Measurements from ENCODE around the gene PIP4K2B. TPM values are rescaled to one million over a fixed set of nuclear protein-coding genes. Genes with fewer than 3 reads are reported as not detected.

The PIP4K2B gene
- total RNA-seq, 1 experiment from 2014 or later, result 25.5 TPM

DNA sequence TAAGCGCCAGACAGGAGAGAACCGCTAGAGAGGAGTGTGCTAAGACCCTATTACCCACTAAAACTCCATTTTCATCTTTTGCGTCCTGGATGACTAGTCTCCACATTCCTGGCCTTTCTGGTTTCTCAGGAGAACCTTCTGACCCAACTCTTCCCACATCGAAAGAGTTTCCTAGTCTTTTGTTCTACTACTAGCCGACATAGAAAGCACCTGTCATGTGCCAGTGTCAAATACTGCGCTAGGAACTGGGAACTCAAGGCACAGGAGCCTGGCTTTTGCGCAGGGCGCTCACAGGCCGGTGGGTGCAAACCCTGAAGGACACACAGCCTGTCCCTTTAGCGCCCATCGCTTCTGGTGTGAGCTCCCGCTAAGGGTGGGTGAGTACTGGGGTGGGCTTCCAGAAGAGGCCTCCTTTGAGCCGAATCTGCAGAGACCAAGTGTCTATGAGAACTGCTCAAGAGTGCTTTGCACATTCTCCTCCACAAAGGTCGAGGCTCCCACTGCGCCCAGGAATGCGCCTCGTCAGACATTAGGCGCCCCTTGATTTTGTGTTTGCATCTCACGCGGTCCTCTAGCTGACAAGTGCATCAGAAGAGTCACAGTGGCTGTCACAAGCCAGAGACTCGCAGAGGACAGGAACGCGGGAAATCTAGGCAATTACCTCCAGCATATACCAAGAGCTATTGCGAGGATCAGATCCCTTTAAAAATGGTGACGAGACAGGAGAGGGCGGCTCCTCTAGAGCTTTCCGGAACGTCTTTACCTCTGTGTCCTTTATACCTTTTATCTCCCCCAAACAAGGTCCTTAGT lies 48.8 kb downstream of the PIP4K2B start:
- POLR2A ChIA-PET (ENCODE audit: unreplicated experiment), result no interaction called here
- H3K9ac ChIP-seq (ENCODE audit: low read length), result peak overlapping the region; percentile 62
- H4K20me1 ChIP-seq (ENCODE audit: low read length), result 0 out of 2 replicates have a peak, but pooled peaks cover 4% of the 10 kb centered on the region
- H3K4me2 ChIP-seq (ENCODE audit: low read length), result peak overlapping the region; percentile 88
- H3K9me3 ChIP-seq (ENCODE audit: low read length), result no peaks in the 10 kb centered on the region
- no peaks in the 10 kb centered on the region for H3K27me3 ChIP-seq (ENCODE audit: low read length)
- H3K4me3 ChIP-seq (ENCODE audit: low read length), result peak overlapping the region; percentile 94
- H3K27ac ChIP-seq (ENCODE audit: low read length), result no peak overlapping the region
- peak overlapping the region; percentile 56 for H2AFZ ChIP-seq (ENCODE audit: low read length)
- no peak for TF ChIP-seq EZH2phosphoT487 (IDR thresholded peaks at IDR 0.05; ENCODE audit: borderline replicate concordance, low read length)
- TF ChIP-seq EZH2 (IDR thresholded peaks at IDR 0.05; ENCODE audit: low read length, unreplicated experiment), result no peak
- TF ChIP-seq, protein P1, sequence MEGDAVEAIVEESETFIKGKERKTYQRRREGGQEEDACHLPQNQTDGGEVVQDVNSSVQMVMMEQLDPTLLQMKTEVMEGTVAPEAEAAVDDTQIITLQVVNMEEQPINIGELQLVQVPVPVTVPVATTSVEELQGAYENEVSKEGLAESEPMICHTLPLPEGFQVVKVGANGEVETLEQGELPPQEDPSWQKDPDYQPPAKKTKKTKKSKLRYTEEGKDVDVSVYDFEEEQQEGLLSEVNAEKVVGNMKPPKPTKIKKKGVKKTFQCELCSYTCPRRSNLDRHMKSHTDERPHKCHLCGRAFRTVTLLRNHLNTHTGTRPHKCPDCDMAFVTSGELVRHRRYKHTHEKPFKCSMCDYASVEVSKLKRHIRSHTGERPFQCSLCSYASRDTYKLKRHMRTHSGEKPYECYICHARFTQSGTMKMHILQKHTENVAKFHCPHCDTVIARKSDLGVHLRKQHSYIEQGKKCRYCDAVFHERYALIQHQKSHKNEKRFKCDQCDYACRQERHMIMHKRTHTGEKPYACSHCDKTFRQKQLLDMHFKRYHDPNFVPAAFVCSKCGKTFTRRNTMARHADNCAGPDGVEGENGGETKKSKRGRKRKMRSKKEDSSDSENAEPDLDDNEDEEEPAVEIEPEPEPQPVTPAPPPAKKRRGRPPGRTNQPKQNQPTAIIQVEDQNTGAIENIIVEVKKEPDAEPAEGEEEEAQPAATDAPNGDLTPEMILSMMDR (conservative IDR thresholded peaks at IDR 0.05; ENCODE audit: low read depth, low read length), result no peak
- DNase-seq, result peak; percentile 41
- peaks cover 65% of the 10 kb centered on the region for H3K79me2 ChIP-seq (ENCODE audit: low read length)
- peaks cover 24% of the 10 kb centered on the region for H3K4me1 ChIP-seq (ENCODE audit: insufficient read depth, low read length)
- BruUV-seq (replicated peaks), result no TSS peak
- peak; percentile 5; the same call in 1 of the 2 replicates for ATAC-seq
- intact Hi-C loops (cut with micrococcal nuclease), result no loop called here
- CTCF ChIA-PET, result interaction anchor here (0.6 kb wide), 1 partner anchor 16 kb away, joined by 6 read pairs; no protein-coding TSS in a partner anchor
- H3K36me3 ChIP-seq (ENCODE audit: low read depth, low read length), result 0 out of 2 replicates have a peak, but pooled peaks cover 6% of the 10 kb centered on the region
- H3F3A ChIP-seq (ENCODE audit: low read length, unreplicated experiment), result no peaks in the 10 kb centered on the region
- H3K9me2 ChIP-seq (replicated peaks; ENCODE audit: low read length), result no peaks in the 10 kb centered on the region

DNA sequence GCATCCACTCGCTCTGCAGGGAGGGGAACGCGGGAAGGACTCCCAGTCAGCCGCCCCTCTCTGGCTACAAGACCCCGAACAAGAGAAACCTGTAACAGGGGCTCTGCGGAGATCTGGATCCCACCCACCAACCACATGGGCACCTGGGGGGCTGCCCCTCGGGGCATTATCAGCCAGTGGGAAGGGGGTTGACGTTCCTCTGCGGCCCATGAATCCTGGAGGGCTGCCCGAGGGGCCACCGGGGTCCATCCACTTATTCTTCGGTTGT lies 49.4 kb downstream of the PIP4K2B start:
- H3K36me3 ChIP-seq (ENCODE audit: low read depth, low read length), result 0 out of 2 replicates have a peak, but pooled peaks cover 6% of the 10 kb centered on the region
- ATAC-seq, result no peak
- ChIA-PET CTCF (no interaction called here), POLR2A (ENCODE audit: unreplicated experiment) (no interaction called here)
- intact Hi-C loops (cut with micrococcal nuclease), result no loop called here
- H3K9ac ChIP-seq (ENCODE audit: low read length), result peak overlapping the region; percentile 62
- BruUV-seq (replicated peaks), result TSS peak; percentile 51
- H4K20me1 ChIP-seq (ENCODE audit: low read length), result 0 out of 2 replicates have a peak, but pooled peaks cover 4% of the 10 kb centered on the region
- H3K27me3 ChIP-seq (ENCODE audit: low read length), result no peaks in the 10 kb centered on the region
- TF ChIP-seq, protein P1 (conservative IDR thresholded peaks at IDR 0.05; ENCODE audit: low read depth, low read length), result no peak
- TF ChIP-seq EZH2 (IDR thresholded peaks at IDR 0.05; ENCODE audit: low read length, unreplicated experiment) (no peak), EZH2phosphoT487 (IDR thresholded peaks at IDR 0.05; ENCODE audit: borderline replicate concordance, low read length) (no peak)
- H3K9me2 ChIP-seq (replicated peaks; ENCODE audit: low read length), result no peaks in the 10 kb centered on the region
- no peaks in the 10 kb centered on the region for H3K9me3 ChIP-seq (ENCODE audit: low read length)
- peak overlapping the region; percentile 56 for H2AFZ ChIP-seq (ENCODE audit: low read length)
- H3K79me2 ChIP-seq (ENCODE audit: low read length), result peaks cover 68% of the 10 kb centered on the region
- peak overlapping the region; percentile 88 for H3K4me2 ChIP-seq (ENCODE audit: low read length)
- H3K27ac ChIP-seq (ENCODE audit: low read length), result no peak overlapping the region
- H3K4me1 ChIP-seq (ENCODE audit: insufficient read depth, low read length), result peaks cover 24% of the 10 kb centered on the region
- peak overlapping the region; percentile 94 for H3K4me3 ChIP-seq (ENCODE audit: low read length)
- no peak for DNase-seq
- no peaks in the 10 kb centered on the region for H3F3A ChIP-seq (ENCODE audit: low read length, unreplicated experiment)

All from PC-3 (cell line).